ENCODE results near the gene CSRP1. TPM values are rescaled to one million over a fixed set of nuclear protein-coding genes. Genes with fewer than 3 reads are reported as not detected.

The CSRP1 gene
- total RNA-seq, 4 donors from 2014 or later = 285 to 835 (median 454) TPM

GRCh38 chr1:201501812-201502510, 5.0 kb downstream of the CSRP1 start:
- no peak overlapping the region for H3K4me3 ChIP-seq (replicated peaks in 1 of 3)
- peak in 1 of 2 donors; percentile 75 for TF ChIP-seq POLR2A (IDR thresholded peaks at IDR 0.05)
- TF ChIP-seq CTCF (IDR thresholded peaks at IDR 0.05) = no peak
- H3K27me3 ChIP-seq = no peaks in the 10 kb centered on the region
- 48 to 55% methylated on average over 8 to 9 of the region's 10 CpGs for WGBS, 2 donors
- peak overlapping the region; percentile 85 to 99 (median 96) for H3K27ac ChIP-seq
- DNase-seq = peak; percentile 98
- H3K36me3 ChIP-seq = no peaks in the 10 kb centered on the region
- intact Hi-C loops (cut with DNase I) = no loop called here
- peaks cover 75 to 94% of the 10 kb centered on the region in 2 donors for H3K4me1 ChIP-seq
- no peaks in the 10 kb centered on the region for H3K9me3 ChIP-seq

- Histone ChIP-seq H3K4me1 (peaks cover 79 to 100% of the 10 kb centered on the region in 2 donors), H3K27me3 (no peaks in the 10 kb centered on the region), H3K27ac (peak overlapping the region; percentile 85 to 99 (median 96)), H3K4me3 (replicated peaks in 1 of 3) (no peak overlapping the region), H3K36me3 (no peaks in the 10 kb centered on the region), H3K9me3 (no peaks in the 10 kb centered on the region)
- no peak for TF ChIP-seq CTCF (IDR thresholded peaks at IDR 0.05)
- TF ChIP-seq POLR2A (IDR thresholded peaks at IDR 0.05) = no peak
- no peak for DNase-seq
- intact Hi-C loops (cut with DNase I) = no loop called here
- 81 to 83% methylated on average over 8 of the region's 8 CpGs for WGBS, 2 donors
Observed at GRCh38 chr1:201501144-201501543, 5.8 kb downstream of the CSRP1 start.

GRCh38 chr1:201500670-201501120, 6.2 kb downstream of the CSRP1 start:
- TF ChIP-seq POLR2A (IDR thresholded peaks at IDR 0.05) (peak in 1 of 2 donors; percentile 83), CTCF (IDR thresholded peaks at IDR 0.05) (no peak)
- WGBS, 2 donors = 24 to 49% methylated on average over 4 of the region's 4 CpGs
- H3K27me3 ChIP-seq = no peaks in the 10 kb centered on the region
- no peaks in the 10 kb centered on the region for H3K36me3 ChIP-seq
- peak overlapping the region; percentile 85 to 99 (median 96) for H3K27ac ChIP-seq
- H3K9me3 ChIP-seq = no peaks in the 10 kb centered on the region
- DNase-seq = peak; percentile 72 to 73
- intact Hi-C loops (cut with DNase I) = no loop called here
- no peak overlapping the region for H3K4me3 ChIP-seq (replicated peaks in 1 of 3)
- peaks cover 76 to 99% of the 10 kb centered on the region in 2 donors for H3K4me1 ChIP-seq

GRCh38 chr1:201499795-201500669, 6.9 kb downstream of the CSRP1 start:
- DNase-seq = peak in 1 of 2 donors; percentile 14
- Histone ChIP-seq H3K9me3 (no peaks in the 10 kb centered on the region), H3K27me3 (no peaks in the 10 kb centered on the region), H3K36me3 (peaks cover 0 to 2% of the 10 kb centered on the region in 2 donors), H3K27ac (peak overlapping the region; percentile 85 to 99 (median 96)), H3K4me3 (replicated peaks in 1 of 3) (no peak overlapping the region), H3K4me1 (peaks cover 76 to 99% of the 10 kb centered on the region in 2 donors)
- 59 to 67% methylated on average over 6 to 8 of the region's 8 CpGs for WGBS, 2 donors
- TF ChIP-seq POLR2A (IDR thresholded peaks at IDR 0.05) = peak in 1 of 2 donors; percentile 18
- TF ChIP-seq CTCF (IDR thresholded peaks at IDR 0.05) = no peak
- intact Hi-C loops (cut with DNase I) = no loop called here
